A549 (cell line): ENCODE data around the gene TBC1D19. TPM values are rescaled to one million over a fixed set of nuclear protein-coding genes. Genes with fewer than 3 reads are reported as not detected.
"Not testable (repeated sequence)": the region's sequence is repeated elsewhere in the genome, so short reads cannot be mapped to it uniquely, and the experiment has no call there.

Experiments used
- ATAC-seq, 2 experiments: fragments of 200-7000 bp in 1 of 2; fragments of >200 bp in 1 of 2; cut with Nextera tagmentation in 1 of 2; cut with Tn5 transposase in 1 of 2; 3 replicates each; pipeline versions ENCODE4 v1.8.0 to v1.9.1; 2018 to 2020; ENCODE audit warnings: mild to moderate bottlenecking in 1 of 2, moderate library complexity in 1 of 2
- CTCF ChIA-PET: fragments of 300-600 bp; sonication (Branson Sonifier 250); formaldehyde crosslinking; extraction: SDS; loops from one replicate; lab custom pipeline; 2021; ENCODE audit warnings: antibody characterized with exemption, inconsistent platforms; lab: Yijun Ruan, JAX
- POLR2A ChIA-PET: fragments of 350-600 bp; formaldehyde crosslinking; extraction: SDS; loops from one replicate; lab custom pipeline; 2021; ENCODE audit warnings: antibody characterized with exemption, inconsistent platforms; lab: Yijun Ruan, JAX
- DNase-seq, 2 experiments: peaks; one replicate each; pipeline versions ENCODE4 v3.0.0 to v3.0.0-alpha.2; 2011 to 2016; ENCODE audit warnings: low read depth in 1 of 2, low spot score in 1 of 2
- FAIRE-seq: peaks from 2 replicates; lab custom pipeline; 2011; peaks lifted over from hg19 to GRCh38; lab: Jason Lieb, UNC
- H3K27ac ChIP-seq, 2 experiments: fragments of >200 bp; sonication (Bioruptor Twin); formaldehyde crosslinking; 3 replicates each; pipeline ENCODE4 v1.5.1; 2016 to 2017
- H3K4me1 ChIP-seq: fragments of >200 bp; sonication (Bioruptor Twin); formaldehyde crosslinking; 3 replicates; pipeline ENCODE4 v1.6.1; 2016
- H3K4me2 ChIP-seq: fragments of >200 bp; sonication (Bioruptor Twin); formaldehyde crosslinking; 3 replicates; pipeline ENCODE4 v1.6.1; 2016
- H3K4me3 ChIP-seq: fragments of >200 bp; sonication (Bioruptor Twin); formaldehyde crosslinking; 3 replicates; pipeline ENCODE4 v1.5.1; 2016
- H3K9me3 ChIP-seq: fragments of >200 bp; sonication (Bioruptor Twin); formaldehyde crosslinking; 3 replicates; pipeline ENCODE4 v1.6.1; 2016
- CHD4 ChIP-seq: fragments of 200-600 bp; sonication (generic); IDR thresholded peaks from 2 replicates; pipeline ENCODE4 v1.6.1; 2016; ENCODE audit warnings: antibody characterized with exemption, mild to moderate bottlenecking, borderline replicate concordance
- EHMT2 ChIP-seq: fragments of 200-600 bp; sonication (generic); IDR thresholded peaks from 2 replicates; pipeline ENCODE4 v1.6.1; 2016; ENCODE audit warnings: antibody characterized with exemption, low read depth, mild to moderate bottlenecking, moderate library complexity
- HOXB13 ChIP-seq: fragments of 250-450 bp; sonication (Bioruptor Pico); IDR thresholded peaks from 2 replicates; pipeline ENCODE4 v1.5.0; 2020; ENCODE audit warnings: low read depth, mild to moderate bottlenecking, moderate library complexity
- HOXB5 ChIP-seq: fragments of 250-450 bp; sonication (Bioruptor Pico); IDR thresholded peaks from 2 replicates; pipeline ENCODE4 v1.5.0; 2020; ENCODE audit warnings: mild to moderate bottlenecking, moderate library complexity
- JUNB ChIP-seq: fragments of >200 bp; sonication (Bioruptor Twin); formaldehyde crosslinking; IDR thresholded peaks from 2 replicates; pipeline ENCODE4 v1.6.1; 2016
- KDM1A ChIP-seq: fragments of 200-600 bp; sonication (generic); IDR thresholded peaks from 2 replicates; pipeline ENCODE4 v1.6.1; 2016; ENCODE audit warnings: low read depth, mild to moderate bottlenecking
- KDM5A ChIP-seq: fragments of 200-600 bp; sonication (generic); IDR thresholded peaks from 2 replicates; pipeline ENCODE4 v1.6.1; 2016; ENCODE audit warnings: antibody characterized with exemption, mild to moderate bottlenecking
- MAFK ChIP-seq: fragments of 450-650 bp; IDR thresholded peaks from 2 replicates; pipeline ENCODE4 v1.6.1; 2014; ENCODE audit not compliant: partially characterized antibody
- MAX ChIP-seq: IDR thresholded peaks from 2 replicates; pipeline ENCODE4 v1.6.1; 2012
- RARB ChIP-seq: fragments of 250-450 bp; sonication (Bioruptor Pico); IDR thresholded peaks from 2 replicates; pipeline ENCODE4 v1.8.0; 2021; ENCODE audit warnings: mild to moderate bottlenecking, moderate library complexity
- USF2 ChIP-seq: fragments of 450-650 bp; IDR thresholded peaks from 2 replicates; pipeline ENCODE4 v1.6.1; 2014; ENCODE audit warnings: antibody characterized with exemption
- ZFP36 ChIP-seq: fragments of 450-650 bp; IDR thresholded peaks from 2 replicates; pipeline ENCODE4 v1.6.1; 2014; ENCODE audit warnings: borderline replicate concordance; ENCODE audit not compliant: partially characterized antibody
- WGBS: methylation state at CpG from one replicate; pipeline ENCODE4 v1.1.6; 2017; ENCODE audit errors: missing lambda C conversion rate; 5-methylcytosine and 5-hydroxymethylcytosine counted together
- polyA plus RNA-seq, 4 experiments: library from polyadenylated mRNA; depleted of rRNA in 3 of 4; stranded (reverse); fragments of >200 nt; fragmentation: RNase III in 1 of 4; extraction: RNeasy Plus Mini Kit Qiagen cat#74134 plus additional on column Dnase treatment in 1 of 4; gene quantifications; 2 replicates in 3 of 4; 3 replicates in 1 of 4; pipeline ENCODE4 v1.2.3, GENCODE V29; 2011 to 2017
- TF ChIP-seq, protein P1 (sequence below): fragments of 200-600 bp; sonication (generic); IDR thresholded peaks from 2 replicates; pipeline ENCODE4 v1.6.1; 2016; ENCODE audit warnings: antibody characterized with exemption, mild to moderate bottlenecking, moderate library complexity
- TF ChIP-seq, protein P2 (sequence below): fragments of >200 bp; sonication (Bioruptor Twin); formaldehyde crosslinking; IDR thresholded peaks from 3 replicates; pipeline ENCODE4 v1.6.1; 2016
- TF ChIP-seq, protein P3 (sequence below): fragments of 150-350 bp; IDR thresholded peaks from 2 replicates; pipeline ENCODE4 v1.6.1; 2014; ENCODE audit warnings: low read depth, mild to moderate bottlenecking, low read length

Gene TBC1D19
- polyA plus RNA-seq, 2 of the 4 experiments (the other 2 are of a cell fraction): 4.1 to 11.7 TPM

DNA sequence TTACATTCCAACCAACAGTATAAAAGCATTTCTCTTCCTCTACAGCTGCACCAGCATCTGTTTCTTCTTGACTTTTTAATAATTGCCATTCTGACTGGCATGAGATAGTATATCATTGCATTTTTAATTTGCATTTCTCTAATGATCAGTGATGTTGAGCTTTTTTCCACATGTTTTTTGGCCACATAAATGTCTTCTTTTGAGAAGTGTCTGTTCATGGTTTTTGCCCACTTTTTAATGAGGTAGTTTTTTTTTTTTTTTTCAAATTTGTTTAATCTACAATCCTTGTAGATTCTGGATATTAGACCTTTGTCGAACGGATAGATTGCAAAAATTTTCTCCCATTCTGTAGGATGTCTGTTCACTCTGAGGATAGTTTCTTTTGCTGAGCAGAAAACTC, 39.5 kb upstream of the TBC1D19 start:
- ChIA-PET CTCF (no interaction called here), POLR2A (no interaction called here)
- Histone ChIP-seq H3K4me3 (no peak overlapping the region), H3K4me1 (no peaks in the 10 kb centered on the region), H3K9me3 (no peaks in the 10 kb centered on the region), H3K4me2 (no peak overlapping the region), H3K27ac (no peak overlapping the region)
- DNase-seq: no peak
- FAIRE-seq: no peak
- ATAC-seq: no peak
- TF ChIP-seq HOXB13 (no peak), JUNB (no peak), MAFK (no peak), USF2 (no peak), KDM5A (no peak)
- TF ChIP-seq, protein P1, sequence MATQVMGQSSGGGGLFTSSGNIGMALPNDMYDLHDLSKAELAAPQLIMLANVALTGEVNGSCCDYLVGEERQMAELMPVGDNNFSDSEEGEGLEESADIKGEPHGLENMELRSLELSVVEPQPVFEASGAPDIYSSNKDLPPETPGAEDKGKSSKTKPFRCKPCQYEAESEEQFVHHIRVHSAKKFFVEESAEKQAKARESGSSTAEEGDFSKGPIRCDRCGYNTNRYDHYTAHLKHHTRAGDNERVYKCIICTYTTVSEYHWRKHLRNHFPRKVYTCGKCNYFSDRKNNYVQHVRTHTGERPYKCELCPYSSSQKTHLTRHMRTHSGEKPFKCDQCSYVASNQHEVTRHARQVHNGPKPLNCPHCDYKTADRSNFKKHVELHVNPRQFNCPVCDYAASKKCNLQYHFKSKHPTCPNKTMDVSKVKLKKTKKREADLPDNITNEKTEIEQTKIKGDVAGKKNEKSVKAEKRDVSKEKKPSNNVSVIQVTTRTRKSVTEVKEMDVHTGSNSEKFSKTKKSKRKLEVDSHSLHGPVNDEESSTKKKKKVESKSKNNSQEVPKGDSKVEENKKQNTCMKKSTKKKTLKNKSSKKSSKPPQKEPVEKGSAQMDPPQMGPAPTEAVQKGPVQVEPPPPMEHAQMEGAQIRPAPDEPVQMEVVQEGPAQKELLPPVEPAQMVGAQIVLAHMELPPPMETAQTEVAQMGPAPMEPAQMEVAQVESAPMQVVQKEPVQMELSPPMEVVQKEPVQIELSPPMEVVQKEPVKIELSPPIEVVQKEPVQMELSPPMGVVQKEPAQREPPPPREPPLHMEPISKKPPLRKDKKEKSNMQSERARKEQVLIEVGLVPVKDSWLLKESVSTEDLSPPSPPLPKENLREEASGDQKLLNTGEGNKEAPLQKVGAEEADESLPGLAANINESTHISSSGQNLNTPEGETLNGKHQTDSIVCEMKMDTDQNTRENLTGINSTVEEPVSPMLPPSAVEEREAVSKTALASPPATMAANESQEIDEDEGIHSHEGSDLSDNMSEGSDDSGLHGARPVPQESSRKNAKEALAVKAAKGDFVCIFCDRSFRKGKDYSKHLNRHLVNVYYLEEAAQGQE: no peak
- 90% methylated on average over 2 of the region's 2 CpGs for WGBS

GRCh38 chr4:26548379-26548778, 35.5 kb upstream of the TBC1D19 start:
- H3K4me1 ChIP-seq, H3K9me3 ChIP-seq, DNase-seq, H3K4me3 ChIP-seq, H3K27ac ChIP-seq, FAIRE-seq, ATAC-seq, POLR2A ChIA-PET, H3K4me2 ChIP-seq: not testable (repeated sequence)
- CTCF ChIA-PET: interaction anchor here (1.6 kb wide), 1 partner anchor 15 kb away, joined by 3 read pairs; no protein-coding TSS in a partner anchor
- 5% methylated on average over 1 of the region's 1 CpG for WGBS

DNA sequence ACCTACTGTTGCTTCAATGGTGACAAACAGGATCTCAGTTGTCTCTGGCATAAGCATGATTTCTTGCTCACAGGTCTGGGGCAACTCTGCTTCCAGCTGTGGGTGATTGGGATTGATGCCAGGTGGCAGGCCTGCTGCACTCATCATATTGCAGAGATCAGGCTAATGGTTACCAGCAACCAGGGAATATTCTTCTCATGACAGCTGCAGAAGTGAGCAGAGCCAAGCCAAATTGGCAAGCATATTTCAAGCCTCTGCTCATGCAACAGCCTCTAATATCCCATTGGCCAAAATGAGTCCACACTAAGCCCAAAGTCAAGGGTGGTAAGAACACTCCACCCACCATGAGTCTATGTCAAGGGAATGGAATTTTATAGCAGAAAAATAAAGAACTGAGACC, 26.7 kb upstream of the TBC1D19 start:
- ChIA-PET CTCF (no interaction called here), POLR2A (no interaction called here)
- Histone ChIP-seq H3K4me3 (no peak overlapping the region), H3K27ac (no peak overlapping the region), H3K4me2 (no peak overlapping the region), H3K9me3 (peaks cover 3% of the 10 kb centered on the region; the same call in 1 of the 3 replicates), H3K4me1 (no peaks in the 10 kb centered on the region)
- ATAC-seq (no peak), FAIRE-seq (no peak), DNase-seq (no peak)
- TF ChIP-seq, protein P2, sequence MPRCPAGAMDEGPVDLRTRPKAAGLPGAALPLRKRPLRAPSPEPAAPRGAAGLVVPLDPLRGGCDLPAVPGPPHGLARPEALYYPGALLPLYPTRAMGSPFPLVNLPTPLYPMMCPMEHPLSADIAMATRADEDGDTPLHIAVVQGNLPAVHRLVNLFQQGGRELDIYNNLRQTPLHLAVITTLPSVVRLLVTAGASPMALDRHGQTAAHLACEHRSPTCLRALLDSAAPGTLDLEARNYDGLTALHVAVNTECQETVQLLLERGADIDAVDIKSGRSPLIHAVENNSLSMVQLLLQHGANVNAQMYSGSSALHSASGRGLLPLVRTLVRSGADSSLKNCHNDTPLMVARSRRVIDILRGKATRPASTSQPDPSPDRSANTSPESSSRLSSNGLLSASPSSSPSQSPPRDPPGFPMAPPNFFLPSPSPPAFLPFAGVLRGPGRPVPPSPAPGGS: no peak
- TF ChIP-seq, protein P3, sequence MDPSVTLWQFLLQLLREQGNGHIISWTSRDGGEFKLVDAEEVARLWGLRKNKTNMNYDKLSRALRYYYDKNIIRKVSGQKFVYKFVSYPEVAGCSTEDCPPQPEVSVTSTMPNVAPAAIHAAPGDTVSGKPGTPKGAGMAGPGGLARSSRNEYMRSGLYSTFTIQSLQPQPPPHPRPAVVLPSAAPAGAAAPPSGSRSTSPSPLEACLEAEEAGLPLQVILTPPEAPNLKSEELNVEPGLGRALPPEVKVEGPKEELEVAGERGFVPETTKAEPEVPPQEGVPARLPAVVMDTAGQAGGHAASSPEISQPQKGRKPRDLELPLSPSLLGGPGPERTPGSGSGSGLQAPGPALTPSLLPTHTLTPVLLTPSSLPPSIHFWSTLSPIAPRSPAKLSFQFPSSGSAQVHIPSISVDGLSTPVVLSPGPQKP: no peak
- TF ChIP-seq HOXB13 (no peak), HOXB5 (CRISPR knock-in tag) (no peak), ZFP36 (no peak), KDM1A (no peak), EHMT2 (no peak), RARB (CRISPR knock-in tag) (no peak), MAFK (no peak), CHD4 (no peak), MAX (no peak)
